Mucosa of descending colon (tissue), 3 donors: ENCODE measurements around the gene PLA2G4E. TPM values are rescaled to one million over a fixed set of nuclear protein-coding genes. Genes with fewer than 3 reads are reported as not detected.

Experiments used
- ATAC-seq: fragments of 200-7000 bp; cut with Tn5 transposase; one replicate; pipeline ENCODE4 v1.9.1; 2020; ENCODE audit warnings: mild to moderate bottlenecking, moderate library complexity
- DNase-seq, 3 donors: peaks; one replicate each; pipeline ENCODE4 v3.0.0-alpha.2; 2020
- H3K36me3 ChIP-seq: fragments of 200-600 bp; one replicate; pipeline ENCODE4 v1.8.0; 2021; ENCODE audit warnings: low read depth, mild to moderate bottlenecking
- H3K4me1 ChIP-seq: fragments of 200-600 bp; one replicate; pipeline ENCODE4 v1.8.0; 2021; ENCODE audit warnings: low read depth, mild to moderate bottlenecking
- H3K4me3 ChIP-seq: fragments of 200-600 bp; one replicate; pipeline ENCODE4 v1.8.0; 2021; ENCODE audit warnings: mild to moderate bottlenecking
- H3K9me3 ChIP-seq: fragments of 200-600 bp; one replicate; pipeline ENCODE4 v1.8.0; 2021; ENCODE audit warnings: mild to moderate bottlenecking
- intact Hi-C, 2 donors: fragments of 100-400 bp; cut with DNase I in 1 of 2; cut with micrococcal nuclease in 1 of 2; formaldehyde crosslinking; loops; one replicate each; pipeline versions ENCODE4 v1.11.0 to v1.11.1; 2022; cut with DNase I, micrococcal nuclease
- total RNA-seq, 3 donors: library from RNA; stranded (reverse); fragmentation: NEBNext Ultra II Directional in 2 of 3; extraction: Animal tissue kit (Norgen Biotek cat#: 25700) in 2 of 3; gene quantifications; one replicate each; pipeline versions ENCODE4 v1.2.1 to v1.2.4, GENCODE V29; 2021 to 2023
- TF ChIP-seq, protein P1 (sequence below): fragments of 200-600 bp; IDR thresholded peaks from one replicate; pipeline ENCODE4 v1.8.0; 2022; ENCODE audit warnings: antibody characterized with exemption, mild to moderate bottlenecking
- donor health status: DM: no; HTN: no; CAD: no; lungs with moderate emphysema.
- donor health status: DM: no; HTN: no; CAD: no.
- donor health status: DM: no; HTN: yes; CAD: no.

Gene PLA2G4E
- total RNA-seq, 3 donors from 2014 or later, result 0.06 to 0.27 (median 0.09) TPM

DNA sequence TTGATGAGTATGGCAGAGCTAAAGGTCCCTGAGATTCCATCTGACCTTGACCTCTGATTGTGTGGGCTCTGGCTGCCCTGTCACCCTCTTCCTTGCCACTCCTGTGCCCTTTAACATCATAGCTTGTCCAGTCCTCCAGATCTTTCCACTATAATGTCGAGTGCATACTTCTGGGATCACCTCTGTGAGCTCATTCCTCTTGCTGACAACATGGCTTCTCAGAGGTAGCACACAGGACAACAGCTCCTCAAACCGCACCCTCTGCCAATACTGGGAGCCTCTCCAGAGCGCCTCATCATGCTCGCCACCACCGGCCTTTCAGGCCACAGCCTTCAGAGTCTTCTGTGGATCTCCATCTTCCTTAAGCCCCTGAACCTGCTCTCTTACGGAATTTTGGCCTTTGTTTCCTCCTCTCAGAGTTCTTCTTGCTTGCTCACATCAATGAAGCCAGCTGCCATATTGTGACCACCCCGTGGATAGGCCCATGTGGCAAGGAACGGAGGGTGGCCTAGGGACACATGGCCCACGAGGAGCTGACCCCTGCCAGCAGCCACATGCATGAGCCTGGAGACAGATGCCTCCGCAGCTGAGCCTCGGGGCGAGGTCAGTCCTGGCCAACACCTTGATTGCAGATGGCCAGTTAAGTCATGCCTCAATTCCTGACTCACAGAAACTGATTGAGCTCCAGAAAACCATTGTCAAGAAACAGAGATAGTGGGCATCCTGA, 42.4 kb upstream of the PLA2G4E start:
- H3K4me3 ChIP-seq, result no peak overlapping the region
- intact Hi-C loops, result no loop called here
- ATAC-seq, result no peak
- TF ChIP-seq, protein P1, sequence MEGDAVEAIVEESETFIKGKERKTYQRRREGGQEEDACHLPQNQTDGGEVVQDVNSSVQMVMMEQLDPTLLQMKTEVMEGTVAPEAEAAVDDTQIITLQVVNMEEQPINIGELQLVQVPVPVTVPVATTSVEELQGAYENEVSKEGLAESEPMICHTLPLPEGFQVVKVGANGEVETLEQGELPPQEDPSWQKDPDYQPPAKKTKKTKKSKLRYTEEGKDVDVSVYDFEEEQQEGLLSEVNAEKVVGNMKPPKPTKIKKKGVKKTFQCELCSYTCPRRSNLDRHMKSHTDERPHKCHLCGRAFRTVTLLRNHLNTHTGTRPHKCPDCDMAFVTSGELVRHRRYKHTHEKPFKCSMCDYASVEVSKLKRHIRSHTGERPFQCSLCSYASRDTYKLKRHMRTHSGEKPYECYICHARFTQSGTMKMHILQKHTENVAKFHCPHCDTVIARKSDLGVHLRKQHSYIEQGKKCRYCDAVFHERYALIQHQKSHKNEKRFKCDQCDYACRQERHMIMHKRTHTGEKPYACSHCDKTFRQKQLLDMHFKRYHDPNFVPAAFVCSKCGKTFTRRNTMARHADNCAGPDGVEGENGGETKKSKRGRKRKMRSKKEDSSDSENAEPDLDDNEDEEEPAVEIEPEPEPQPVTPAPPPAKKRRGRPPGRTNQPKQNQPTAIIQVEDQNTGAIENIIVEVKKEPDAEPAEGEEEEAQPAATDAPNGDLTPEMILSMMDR, result no peak
- H3K36me3 ChIP-seq, result no peaks in the 10 kb centered on the region
- H3K9me3 ChIP-seq, result no peaks in the 10 kb centered on the region
- DNase-seq, result no peak
- H3K4me1 ChIP-seq, result no peaks in the 10 kb centered on the region

DNA sequence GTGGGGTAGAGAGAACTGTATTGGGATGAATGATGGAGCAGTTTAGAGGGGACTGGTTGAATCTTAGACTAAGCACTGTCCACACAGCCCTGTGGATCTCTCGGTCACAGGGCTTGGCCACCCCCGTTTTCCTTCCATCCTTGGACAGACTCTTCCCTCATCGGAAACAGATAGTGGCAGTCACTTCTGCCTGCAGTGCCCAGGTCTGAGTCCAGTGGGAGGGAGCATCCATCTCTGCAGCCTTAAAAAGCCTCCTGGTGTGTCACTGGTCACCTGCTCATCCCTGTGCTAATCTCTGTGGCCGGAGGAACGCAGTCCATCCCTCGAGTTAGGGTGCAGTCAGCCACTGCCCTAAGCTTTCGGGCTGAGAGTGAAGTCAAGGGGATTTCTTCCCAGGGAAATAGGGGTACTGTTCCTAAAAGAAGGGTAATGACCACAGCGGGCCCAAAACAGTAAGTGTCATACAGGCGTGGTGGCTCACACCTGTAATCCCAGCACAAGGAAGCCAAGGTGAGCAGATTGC, 41.5 kb upstream of the PLA2G4E start:
- Histone ChIP-seq H3K36me3 (no peaks in the 10 kb centered on the region), H3K4me3 (no peak overlapping the region), H3K9me3 (no peaks in the 10 kb centered on the region), H3K4me1 (no peaks in the 10 kb centered on the region)
- no peak for DNase-seq
- intact Hi-C loops, result no loop called here
- no peak for ATAC-seq
- TF ChIP-seq, protein P1, result no peak

DNA sequence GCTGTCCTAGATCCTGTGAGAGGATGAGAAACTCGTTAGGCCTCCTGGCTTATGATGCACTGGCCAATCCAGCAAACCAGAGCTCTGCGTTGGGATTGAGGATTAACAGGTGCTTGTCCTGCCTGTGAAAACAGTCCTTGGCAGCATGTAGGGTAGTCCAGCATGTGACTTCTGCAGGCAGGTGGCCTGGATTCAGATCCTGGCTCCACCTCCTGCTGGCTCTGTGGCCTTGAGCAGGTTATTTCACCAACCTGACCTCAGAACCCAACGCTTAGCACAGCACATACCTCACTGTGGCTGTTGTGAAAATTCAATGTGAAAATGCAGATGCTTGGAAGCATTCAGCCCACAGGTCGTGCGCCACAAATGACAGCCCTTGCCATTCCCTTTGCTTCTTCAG, 40.0 kb upstream of the PLA2G4E start:
- no peaks in the 10 kb centered on the region for H3K9me3 ChIP-seq
- intact Hi-C loops, result no loop called here
- peaks cover 6% of the 10 kb centered on the region for H3K4me1 ChIP-seq
- no peak for ATAC-seq
- H3K36me3 ChIP-seq, result no peaks in the 10 kb centered on the region
- TF ChIP-seq, protein P1, result no peak
- DNase-seq, result no peak
- H3K4me3 ChIP-seq, result no peak overlapping the region

DNA sequence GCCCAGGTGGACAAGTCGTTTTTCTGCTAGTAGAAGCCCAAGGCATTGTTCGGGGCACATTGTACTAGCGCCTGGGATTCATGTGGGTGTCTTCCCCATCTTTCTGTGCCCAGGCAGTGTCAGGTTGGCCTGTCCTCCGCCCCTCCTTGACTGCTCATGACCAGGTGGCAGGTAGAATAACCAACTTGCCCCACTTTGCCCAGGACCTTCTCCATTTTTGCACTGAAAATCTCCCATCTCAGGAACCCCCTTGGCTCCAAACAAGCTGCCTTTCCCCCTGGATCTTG, 39.6 kb upstream of the PLA2G4E start:
- Histone ChIP-seq H3K4me3 (no peak overlapping the region), H3K9me3 (no peaks in the 10 kb centered on the region), H3K4me1 (peaks cover 6% of the 10 kb centered on the region), H3K36me3 (no peaks in the 10 kb centered on the region)
- intact Hi-C loops, result no loop called here
- TF ChIP-seq, protein P1, result no peak
- DNase-seq, result no peak
- ATAC-seq, result no peak

DNA sequence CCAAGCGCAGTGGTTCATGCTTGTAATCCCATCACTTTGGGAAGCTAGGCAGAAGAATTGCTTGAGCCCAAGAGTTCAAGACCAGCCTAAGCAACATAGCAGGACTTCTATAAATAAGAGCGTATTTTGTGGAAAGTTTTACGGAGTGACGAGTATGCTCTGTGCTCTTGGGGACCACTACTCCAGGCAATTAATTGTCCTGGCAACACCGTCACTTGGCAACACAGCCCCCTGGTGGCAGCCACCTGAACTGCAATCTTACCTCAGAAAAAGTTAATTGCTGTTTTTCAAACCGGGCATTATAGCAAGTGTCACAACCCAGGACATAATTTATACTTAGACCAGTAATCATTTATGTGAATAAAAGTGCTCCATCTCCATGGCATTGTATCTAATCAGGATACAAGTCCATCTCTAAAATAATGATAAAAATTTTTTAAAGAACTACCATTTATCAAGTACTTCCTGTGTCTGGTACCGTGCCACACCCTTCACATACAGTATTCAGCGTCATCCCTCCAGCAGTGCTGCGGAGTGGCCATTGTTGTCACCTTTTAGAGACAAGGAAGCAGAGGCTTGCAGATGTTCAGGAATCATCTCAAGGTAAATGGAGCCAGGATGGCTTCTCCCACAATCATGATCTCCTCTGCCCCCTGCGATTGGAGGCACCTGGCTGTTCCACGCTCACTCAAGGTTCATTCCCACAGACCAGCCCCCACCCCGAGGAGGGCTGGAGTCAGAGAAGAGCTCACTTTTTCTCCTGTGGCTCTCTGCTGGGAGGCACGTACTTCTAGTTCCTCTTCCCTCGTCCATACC, 39.0 kb upstream of the PLA2G4E start:
- TF ChIP-seq, protein P1, result peak; percentile 87
- Histone ChIP-seq H3K9me3 (no peaks in the 10 kb centered on the region), H3K4me1 (peaks cover 6% of the 10 kb centered on the region), H3K36me3 (no peaks in the 10 kb centered on the region), H3K4me3 (no peak overlapping the region)
- ATAC-seq (no peak), DNase-seq (peak in 2 of 3 donors; percentile 70 to 85)
- intact Hi-C loops, result loop anchor here in 1 of 2 donors (5.0 kb wide), 1 partner anchor 73 kb away; no protein-coding TSS in a partner anchor
